OCI-LY1 (cell line): ENCODE measurements around the gene CCDC14.

Source experiments
- H2AFZ ChIP-seq: fragments of 200-600 bp; sonication (generic), shearing (Covaris generic); 2 replicates; pipeline ENCODE4 v1.6.0; 2014; ENCODE audit warnings: antibody characterized with exemption, mild to moderate bottlenecking, low read length
- H3F3A ChIP-seq: fragments of 200-600 bp; sonication (generic), shearing (Covaris generic); 2 replicates; pipeline ENCODE4 v1.6.0; 2014; ENCODE audit warnings: mild to moderate bottlenecking, antibody characterized with exemption, low read length, moderate library complexity; ENCODE audit not compliant: insufficient read depth
- H3K27ac ChIP-seq: fragments of 200-600 bp; sonication (generic); 2 replicates; pipeline ENCODE4 v1.5.1; 2014; ENCODE audit warnings: low read length, mixed run types, mild to moderate bottlenecking, low read depth; ENCODE audit not compliant: poor library complexity, severe bottlenecking
- H3K27me3 ChIP-seq: fragments of 200-600 bp; sonication (generic); 2 replicates; pipeline ENCODE4 v1.6.0; 2014; ENCODE audit warnings: antibody characterized with exemption, mild to moderate bottlenecking, low read length, moderate library complexity; ENCODE audit not compliant: insufficient read depth
- H3K36me3 ChIP-seq: fragments of 200-600 bp; sonication (generic); 2 replicates; pipeline ENCODE4 v1.6.1; 2014; ENCODE audit warnings: mild to moderate bottlenecking, antibody characterized with exemption, low read length, moderate library complexity, mixed read lengths; ENCODE audit not compliant: insufficient read depth
- H3K4me1 ChIP-seq: fragments of 200-600 bp; sonication (generic); 2 replicates; pipeline ENCODE4 v1.5.1; 2014; ENCODE audit warnings: mild to moderate bottlenecking, low read length, moderate library complexity; ENCODE audit not compliant: insufficient read depth, severe bottlenecking
- H3K4me2 ChIP-seq: fragments of 200-600 bp; sonication (generic), shearing (Covaris generic); 2 replicates; pipeline ENCODE4 v1.6.1; 2014; ENCODE audit warnings: low read length
- H3K4me3 ChIP-seq: fragments of 200-600 bp; sonication (generic); 2 replicates; pipeline ENCODE4 v1.5.1; 2014; ENCODE audit warnings: low read length, low read depth, mild to moderate bottlenecking, mixed read lengths; ENCODE audit not compliant: poor library complexity, severe bottlenecking
- H3K79me2 ChIP-seq: fragments of 200-600 bp; shearing (Covaris generic); 2 replicates; pipeline ENCODE4 v1.6.1; 2016; ENCODE audit warnings: mixed run types, low read length, mixed read lengths; ENCODE audit not compliant: insufficient read depth
- H3K9ac ChIP-seq: fragments of 200-600 bp; sonication (generic), shearing (Covaris generic); 2 replicates; pipeline ENCODE4 v1.6.1; 2014; ENCODE audit warnings: mild to moderate bottlenecking, low read length, mixed read lengths
- H3K9me2 ChIP-seq: fragments of 200-600 bp; sonication (generic), shearing (Covaris generic); 2 replicates; pipeline ENCODE4 v1.6.1; 2014; ENCODE audit warnings: low read depth, mild to moderate bottlenecking, low read length, mixed read lengths
- H3K9me3 ChIP-seq: fragments of 200-600 bp; shearing (Covaris generic); 2 replicates; pipeline ENCODE4 v1.6.1; 2014; ENCODE audit warnings: low read length, mixed read lengths
- H4K20me1 ChIP-seq: fragments of 200-600 bp; sonication (generic), shearing (Covaris generic); 2 replicates; pipeline ENCODE4 v1.6.0; 2016; ENCODE audit warnings: mild to moderate bottlenecking, low read length; ENCODE audit not compliant: insufficient read depth
- CTCF ChIP-seq: fragments of 200-600 bp; sonication (generic), shearing (Covaris generic); IDR thresholded peaks from 2 replicates; pipeline ENCODE4 v1.5.1; 2017; ENCODE audit warnings: mild to moderate bottlenecking, antibody characterized with exemption, low read length, moderate library complexity, mixed read lengths
- EZH2 ChIP-seq: fragments of 200-600 bp; sonication (generic), shearing (Covaris generic); IDR thresholded peaks from 2 replicates; pipeline ENCODE4 v1.8.0; 2017; ENCODE audit warnings: borderline replicate concordance, mixed run types, mild to moderate bottlenecking, antibody characterized with exemption, low read length, moderate library complexity, mixed read lengths

Gene CCDC14

GRCh38 chr3:123920868-123921267 lies 40.2 kb downstream of the CCDC14 start:
- H3K27ac ChIP-seq = no peak overlapping the region
- no peak overlapping the region for H3K4me3 ChIP-seq
- H2AFZ ChIP-seq = no peak overlapping the region
- peaks cover 61% of the 10 kb centered on the region for H3K36me3 ChIP-seq
- H3K9me3 ChIP-seq = peaks cover 14% of the 10 kb centered on the region
- no peaks in the 10 kb centered on the region for H3K4me1 ChIP-seq
- H3K9me2 ChIP-seq = no peaks in the 10 kb centered on the region
- H3K79me2 ChIP-seq = no peaks in the 10 kb centered on the region
- TF ChIP-seq EZH2 = no peak
- no peak for TF ChIP-seq CTCF
- no peak overlapping the region for H3K4me2 ChIP-seq
- H3K9ac ChIP-seq = no peak overlapping the region
- no peaks in the 10 kb centered on the region for H4K20me1 ChIP-seq
- no peaks in the 10 kb centered on the region for H3K27me3 ChIP-seq
- H3F3A ChIP-seq = no peaks in the 10 kb centered on the region

- Histone ChIP-seq H3K27ac (no peak overlapping the region), H3K9ac (no peak overlapping the region), H3K9me2 (no peaks in the 10 kb centered on the region), H3K36me3 (peaks cover 58% of the 10 kb centered on the region), H3K9me3 (peaks cover 14% of the 10 kb centered on the region), H3K4me2 (no peak overlapping the region), H2AFZ (no peak overlapping the region), H3K4me1 (no peaks in the 10 kb centered on the region), H3F3A (no peaks in the 10 kb centered on the region), H3K4me3 (no peak overlapping the region), H3K27me3 (no peaks in the 10 kb centered on the region), H3K79me2 (no peaks in the 10 kb centered on the region), H4K20me1 (no peaks in the 10 kb centered on the region)
- TF ChIP-seq CTCF (no peak), EZH2 (no peak)
These were observed 40.6 kb downstream of the CCDC14 start for GRCh38 chr3:123920383-123920782.

- no peak overlapping the region for H3K4me3 ChIP-seq
- peaks cover 56% of the 10 kb centered on the region for H3K36me3 ChIP-seq
- no peaks in the 10 kb centered on the region for H3K4me1 ChIP-seq
- H2AFZ ChIP-seq = no peak overlapping the region
- no peak overlapping the region for H3K4me2 ChIP-seq
- no peaks in the 10 kb centered on the region for H3F3A ChIP-seq
- no peaks in the 10 kb centered on the region for H3K27me3 ChIP-seq
- no peaks in the 10 kb centered on the region for H4K20me1 ChIP-seq
- H3K9me3 ChIP-seq = peaks cover 14% of the 10 kb centered on the region
- TF ChIP-seq CTCF (no peak), EZH2 (no peak)
- no peak overlapping the region for H3K27ac ChIP-seq
- H3K79me2 ChIP-seq = no peaks in the 10 kb centered on the region
- no peak overlapping the region for H3K9ac ChIP-seq
- H3K9me2 ChIP-seq = no peaks in the 10 kb centered on the region
These were observed 41.7 kb downstream of the CCDC14 start for GRCh38 chr3:123919353-123919752.
